Measurements from ENCODE around the gene STAT3.
A peak's percentile ranks its signal among the peaks of the same experiment; 100 is the strongest.
"Not testable (repeated sequence)": the region's sequence is repeated elsewhere in the genome, so short reads cannot be mapped to it uniquely, and the experiment has no call there.

Gene STAT3

GRCh38 chr17:42333053-42333452 lies 55.2 kb downstream of the STAT3 start:
- Histone ChIP-seq H3K4me3 (no peak overlapping the region), H3K27ac (no peak overlapping the region)
- no peak for TF ChIP-seq CTCF (IDR thresholded peaks at IDR 0.05)
- DNase-seq (ENCODE audit: low spot score): no peak

GRCh38 chr17:42329025-42329976 lies 58.9 kb downstream of the STAT3 start:
- H3K27ac ChIP-seq: peak overlapping the region; percentile 25 to 46
- no peak for TF ChIP-seq CTCF (IDR thresholded peaks at IDR 0.05)
- no peak for DNase-seq (ENCODE audit: low spot score)
- H3K4me3 ChIP-seq: no peak overlapping the region

- TF ChIP-seq CTCF (IDR thresholded peaks at IDR 0.05): no peak
- no peak for DNase-seq (ENCODE audit: low spot score)
- Histone ChIP-seq H3K4me3 (no peak overlapping the region), H3K27ac (peak overlapping the region; percentile 45 to 66)
Measured at GRCh38 chr17:42325026-42325425, 63.2 kb downstream of the STAT3 start.

- no peak overlapping the region for H3K4me3 ChIP-seq
- H3K27ac ChIP-seq: peak overlapping the region in 1 of 2 donors; percentile 62
- no peak for TF ChIP-seq CTCF (IDR thresholded peaks at IDR 0.05)
Measured at GRCh38 chr17:42323268-42323773, 64.9 kb downstream of the STAT3 start.

GRCh38 chr17:42322382-42323267 lies 65.6 kb downstream of the STAT3 start:
- peak; percentile 91 for DNase-seq (ENCODE audit: low spot score)

More at GRCh38 chr17:42323268-42323773, 64.9 kb downstream of the STAT3 start:
- no peak for DNase-seq (ENCODE audit: low spot score)

GRCh38 chr17:42321555-42321954 lies 66.7 kb downstream of the STAT3 start:
- H3K27ac ChIP-seq: no peak overlapping the region
- TF ChIP-seq CTCF (IDR thresholded peaks at IDR 0.05): no peak
- DNase-seq (ENCODE audit: low spot score): no peak
- H3K4me3 ChIP-seq: no peak overlapping the region

More at GRCh38 chr17:42322382-42323267, 65.6 kb downstream of the STAT3 start:
- Histone ChIP-seq H3K4me3 (no peak overlapping the region), H3K27ac (peak overlapping the region in 1 of 2 donors; percentile 62)
- peak; percentile 99 for TF ChIP-seq CTCF (IDR thresholded peaks at IDR 0.05)

GRCh38 chr17:42317967-42318366 lies 70.3 kb downstream of the STAT3 start:
- H3K4me3 ChIP-seq; DNase-seq (ENCODE audit: low spot score); H3K27ac ChIP-seq: not testable (repeated sequence)

Measured in coronary artery (tissue), 2 donors.